HG02642 (cell line): Measurements from ENCODE around the gene ERMAP.
A peak's percentile ranks its signal among the peaks of the same experiment; 100 is the strongest.

ENCODE experiments used
- ATAC-seq: cut with Tn5 transposase; IDR thresholded peaks from one replicate; pipeline ENCODE4 v1.9.1; 2021; ENCODE audit warnings: mild to moderate bottlenecking; ENCODE audit not compliant: unreplicated experiment, poor library complexity

Gene ERMAP

GRCh38 chr1:42816585-42817439, at the start of gene ERMAP, which contains the start of gene SVBP:
Gene ERMAP, plus strand, starts transcription at chr1:42817122. Its CDS starts 13,327 bp downstream, at chr1:42830449.
Gene SVBP, minus strand, starts transcription at chr1:42817397. Its CDS starts 853 bp downstream, at chr1:42816544.
- peak; percentile 93 for ATAC-seq

GRCh38 chr1:42767510-42768000, 49.4 kb upstream of the ERMAP start:
- peak; percentile 37 for ATAC-seq

GRCh38 chr1:42768172-42768571, 48.8 kb upstream of the ERMAP start:
- ATAC-seq = no peak

- no peak for ATAC-seq
These were observed 47.1 kb upstream of the ERMAP start for GRCh38 chr1:42769811-42770210.

- ATAC-seq = no peak
These were observed 43.5 kb upstream of the ERMAP start for GRCh38 chr1:42773420-42773819.

- ATAC-seq = no peak
These were observed 41.9 kb upstream of the ERMAP start for GRCh38 chr1:42774928-42775526.

- no peak for ATAC-seq
These were observed 40.4 kb upstream of the ERMAP start for GRCh38 chr1:42776502-42776901.

GRCh38 chr1:42777852-42778251, 39.1 kb upstream of the ERMAP start:
- ATAC-seq = no peak

GRCh38 chr1:42779725-42780124, 37.2 kb upstream of the ERMAP start:
- no peak for ATAC-seq

GRCh38 chr1:42780176-42780575, 36.7 kb upstream of the ERMAP start:
- no peak for ATAC-seq

- ATAC-seq = no peak
These were observed 33.8 kb upstream of the ERMAP start for GRCh38 chr1:42783092-42783491.

- no peak for ATAC-seq
These were observed 32.4 kb upstream of the ERMAP start for GRCh38 chr1:42784547-42784945.

GRCh38 chr1:42784946-42785693, 31.8 kb upstream of the ERMAP start, which contains the start of gene TMEM269:
Gene TMEM269, plus strand, starts transcription at chr1:42784991. Its CDS starts 4,903 bp downstream, at chr1:42789894.
- no peak for ATAC-seq

- no peak for ATAC-seq
These were observed 30.8 kb upstream of the ERMAP start for GRCh38 chr1:42786097-42786496.

GRCh38 chr1:42788021-42788420, 28.9 kb upstream of the ERMAP start:
- ATAC-seq = no peak

GRCh38 chr1:42793824-42794223, 23.1 kb upstream of the ERMAP start:
- no peak for ATAC-seq

- no peak for ATAC-seq
These were observed 19.5 kb upstream of the ERMAP start for GRCh38 chr1:42797414-42797813.

GRCh38 chr1:42797979-42798378, 18.9 kb upstream of the ERMAP start:
- no peak for ATAC-seq

GRCh38 chr1:42801832-42802473, 15.0 kb upstream of the ERMAP start:
- ATAC-seq = no peak

GRCh38 chr1:42806171-42806570, 10.8 kb upstream of the ERMAP start:
- no peak for ATAC-seq
